Measurements from ENCODE around the gene TPSB2.
"Not testable (repeated sequence)": the region's sequence is repeated elsewhere in the genome, so short reads cannot be mapped to it uniquely, and the experiment has no call there.

Gene TPSB2

GRCh38 chr16:1260101-1260680 lies 30.2 kb upstream of the TPSB2 start:
- no peak for TF ChIP-seq CTCF (IDR thresholded peaks at IDR 0.05; ENCODE audit: low read depth, low read length)
- no peak overlapping the region for H3K4me3 ChIP-seq (replicated peaks in 1 of 2; ENCODE audit: low read depth in 2 of 2, low read length in 2 of 2)
- no peak for DNase-seq (ENCODE audit: low read depth in 2 of 2)

DNA sequence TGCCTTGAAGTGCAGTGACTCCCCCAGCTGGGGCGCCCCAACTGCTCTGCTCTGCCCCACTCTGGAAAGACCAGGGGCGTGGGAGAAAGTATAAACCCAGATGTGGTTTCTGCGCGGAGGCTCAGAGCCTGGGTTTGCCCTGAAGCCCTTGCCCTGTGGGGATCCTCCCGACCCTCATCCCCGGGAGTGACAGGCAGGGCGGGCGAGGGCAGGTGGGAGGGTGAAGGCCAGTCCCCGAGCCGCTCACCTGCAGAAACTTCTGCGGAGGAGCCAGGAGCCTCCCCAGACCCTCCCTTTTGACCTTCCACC lies 29.7 kb upstream of the TPSB2 start:
- no peak for DNase-seq (ENCODE audit: low read depth in 2 of 2)
- no peak overlapping the region for H3K4me3 ChIP-seq (replicated peaks in 1 of 2; ENCODE audit: low read depth in 2 of 2, low read length in 2 of 2)
- TF ChIP-seq CTCF (IDR thresholded peaks at IDR 0.05; ENCODE audit: low read depth, low read length): no peak

DNA sequence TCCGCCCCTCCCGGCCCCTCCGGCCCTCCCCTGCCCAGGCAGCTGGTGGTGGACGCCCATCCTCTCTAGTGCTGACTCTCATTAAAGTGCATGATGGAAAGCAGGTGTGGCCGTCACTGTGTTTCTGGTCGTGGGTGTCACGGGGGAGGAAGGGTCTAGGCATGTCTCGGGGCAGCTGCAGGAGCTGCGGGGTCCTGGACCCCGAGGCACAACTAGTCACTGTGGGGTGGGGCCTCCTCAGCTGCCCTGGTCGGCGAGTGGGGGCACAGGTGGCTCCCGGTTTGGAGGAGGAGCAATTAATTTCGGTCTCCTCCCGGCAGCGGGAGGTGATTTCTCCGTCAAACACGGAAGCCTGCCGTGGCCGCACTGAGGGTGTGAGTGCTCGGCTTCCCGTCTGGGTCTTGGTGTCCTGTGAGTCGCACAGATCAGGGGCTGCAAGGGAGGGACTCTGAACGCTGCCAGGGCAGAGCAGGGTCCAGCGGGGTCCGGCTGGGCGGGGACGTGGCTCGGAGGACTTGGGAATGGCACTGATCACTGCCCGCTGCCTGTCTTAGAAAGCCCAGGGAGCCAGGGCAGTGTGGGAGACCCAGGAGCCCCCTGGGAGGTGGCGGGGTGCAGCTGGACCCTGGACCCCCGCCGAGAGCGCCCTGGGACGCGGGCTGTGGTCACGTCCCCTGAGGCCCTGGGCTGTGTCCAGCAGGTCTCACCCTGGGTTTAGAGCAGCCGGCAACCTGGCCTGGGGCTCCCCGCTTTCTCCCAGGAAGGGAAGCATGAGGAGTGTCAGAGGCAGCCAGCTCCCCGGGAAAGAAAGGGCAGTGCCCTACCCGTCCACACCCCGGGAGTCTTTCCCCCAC lies 29.1 kb upstream of the TPSB2 start:
- TF ChIP-seq CTCF (IDR thresholded peaks at IDR 0.05; ENCODE audit: low read depth, low read length): no peak
- DNase-seq (ENCODE audit: low read depth in 2 of 2): no peak
- H3K4me3 ChIP-seq (replicated peaks in 1 of 2; ENCODE audit: low read depth in 2 of 2, low read length in 2 of 2): no peak overlapping the region

GRCh38 chr16:1258225-1258600 lies 28.2 kb upstream of the TPSB2 start:
- no peak for DNase-seq (ENCODE audit: low read depth in 2 of 2)
- no peak for TF ChIP-seq CTCF (IDR thresholded peaks at IDR 0.05; ENCODE audit: low read depth, low read length)

GRCh38 chr16:1257561-1258224 lies 27.7 kb upstream of the TPSB2 start:
- H3K4me3 ChIP-seq (replicated peaks in 1 of 2; ENCODE audit: low read depth in 2 of 2, low read length in 2 of 2): no peak overlapping the region
- no peak for TF ChIP-seq CTCF (IDR thresholded peaks at IDR 0.05; ENCODE audit: low read depth, low read length)
- DNase-seq (ENCODE audit: low read depth in 2 of 2): no peak

More at GRCh38 chr16:1258225-1258600, 28.2 kb upstream of the TPSB2 start:
- H3K4me3 ChIP-seq (replicated peaks in 1 of 2; ENCODE audit: low read depth in 2 of 2, low read length in 2 of 2): no peak overlapping the region

GRCh38 chr16:1256874-1257322 lies 26.9 kb upstream of the TPSB2 start:
- no peak overlapping the region for H3K4me3 ChIP-seq (replicated peaks in 1 of 2; ENCODE audit: low read depth in 2 of 2, low read length in 2 of 2)
- DNase-seq (ENCODE audit: low read depth in 2 of 2): no peak
- TF ChIP-seq CTCF (IDR thresholded peaks at IDR 0.05; ENCODE audit: low read depth, low read length): no peak

DNA sequence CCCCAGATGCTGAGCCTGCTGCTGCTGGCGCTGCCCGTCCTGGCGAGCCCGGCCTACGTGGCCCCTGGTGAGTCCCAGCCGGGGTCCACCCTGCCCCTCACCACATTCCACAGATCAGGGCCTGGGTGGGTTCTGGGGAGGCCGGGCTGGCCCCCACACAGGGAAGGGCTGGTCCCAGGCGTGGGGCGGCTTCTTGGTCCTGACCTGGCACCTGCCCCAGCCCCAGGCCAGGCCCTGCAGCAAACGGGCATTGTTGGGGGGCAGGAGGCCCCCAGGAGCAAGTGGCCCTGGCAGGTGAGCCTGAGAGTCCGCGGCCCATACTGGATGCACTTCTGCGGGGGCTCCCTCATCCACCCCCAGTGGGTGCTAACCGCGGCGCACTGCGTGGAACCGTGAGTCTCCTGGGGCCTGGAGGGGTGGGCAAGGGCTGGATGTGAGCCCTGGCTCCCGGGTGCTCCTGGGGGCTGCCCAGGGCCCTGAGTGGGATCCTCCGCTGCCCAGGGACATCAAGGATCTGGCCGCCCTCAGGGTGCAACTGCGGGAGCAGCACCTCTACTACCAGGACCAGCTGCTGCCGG lies 26.4 kb upstream of the TPSB2 start:
- not testable (repeated sequence) for H3K4me3 ChIP-seq (replicated peaks in 1 of 2; ENCODE audit: low read depth in 2 of 2, low read length in 2 of 2); DNase-seq (ENCODE audit: low read depth in 2 of 2)

GRCh38 chr16:1255276-1256122 lies 25.5 kb upstream of the TPSB2 start, which contains the start of gene TPSD1:
TPSD1 (plus strand) TSS chr16:1256069; CDS start chr16:1256281, 212 bp downstream.
- DNase-seq (ENCODE audit: low read depth in 2 of 2): not testable (repeated sequence)

GRCh38 chr16:1254821-1255220 lies 24.8 kb upstream of the TPSB2 start:
- not testable (repeated sequence) for DNase-seq (ENCODE audit: low read depth in 2 of 2); H3K4me3 ChIP-seq (replicated peaks in 1 of 2; ENCODE audit: low read depth in 2 of 2, low read length in 2 of 2)

More at GRCh38 chr16:1255276-1256122, 25.5 kb upstream of the TPSB2 start, which contains the start of gene TPSD1:
- H3K4me3 ChIP-seq (replicated peaks in 1 of 2; ENCODE audit: low read depth in 2 of 2, low read length in 2 of 2): not testable (repeated sequence)

All from cardiac fibroblast (primary cell).